Measurements from ENCODE around the gene TNIP2.

DNA sequence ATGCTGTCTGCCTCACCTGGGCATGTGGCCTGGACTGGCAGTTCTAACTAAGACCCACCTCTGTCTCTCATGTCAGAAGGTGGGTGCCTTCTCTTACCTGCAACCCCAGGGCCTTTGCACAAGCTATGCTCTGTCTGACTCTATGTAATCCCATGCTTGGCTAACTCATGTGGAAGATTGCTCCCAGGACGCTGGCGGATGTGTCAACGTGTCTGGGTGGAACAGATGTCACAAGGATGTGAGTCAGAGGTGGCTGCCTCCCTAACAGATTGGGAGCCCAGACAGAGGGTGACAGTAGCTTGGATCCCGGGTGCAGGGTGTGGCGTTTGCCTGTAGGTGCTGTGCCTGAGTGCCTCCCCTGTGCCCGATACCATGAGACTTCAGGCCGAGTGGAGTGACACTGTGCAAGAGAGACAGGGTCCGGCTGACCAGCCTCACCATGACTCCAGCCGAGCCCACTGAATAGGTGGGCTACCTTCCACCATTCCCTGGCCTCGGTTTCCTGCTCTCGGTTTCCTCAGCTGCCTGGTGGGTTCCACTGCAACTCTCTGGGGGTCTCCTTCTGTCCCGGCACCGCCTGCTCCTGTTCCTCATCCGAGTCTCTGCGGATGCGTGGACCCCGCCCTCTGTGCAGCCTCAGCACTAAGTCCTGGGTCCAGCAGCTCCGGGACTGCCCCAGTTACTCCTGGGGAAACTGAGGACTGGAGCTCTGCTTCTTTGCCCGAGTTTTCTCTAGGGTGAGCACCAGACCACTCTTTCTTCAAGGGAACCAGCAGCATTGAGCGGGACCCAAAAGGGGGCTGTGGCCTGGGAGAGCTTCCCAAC, 47.7 kb upstream of the TNIP2 start:
- TF ChIP-seq, protein P1, sequence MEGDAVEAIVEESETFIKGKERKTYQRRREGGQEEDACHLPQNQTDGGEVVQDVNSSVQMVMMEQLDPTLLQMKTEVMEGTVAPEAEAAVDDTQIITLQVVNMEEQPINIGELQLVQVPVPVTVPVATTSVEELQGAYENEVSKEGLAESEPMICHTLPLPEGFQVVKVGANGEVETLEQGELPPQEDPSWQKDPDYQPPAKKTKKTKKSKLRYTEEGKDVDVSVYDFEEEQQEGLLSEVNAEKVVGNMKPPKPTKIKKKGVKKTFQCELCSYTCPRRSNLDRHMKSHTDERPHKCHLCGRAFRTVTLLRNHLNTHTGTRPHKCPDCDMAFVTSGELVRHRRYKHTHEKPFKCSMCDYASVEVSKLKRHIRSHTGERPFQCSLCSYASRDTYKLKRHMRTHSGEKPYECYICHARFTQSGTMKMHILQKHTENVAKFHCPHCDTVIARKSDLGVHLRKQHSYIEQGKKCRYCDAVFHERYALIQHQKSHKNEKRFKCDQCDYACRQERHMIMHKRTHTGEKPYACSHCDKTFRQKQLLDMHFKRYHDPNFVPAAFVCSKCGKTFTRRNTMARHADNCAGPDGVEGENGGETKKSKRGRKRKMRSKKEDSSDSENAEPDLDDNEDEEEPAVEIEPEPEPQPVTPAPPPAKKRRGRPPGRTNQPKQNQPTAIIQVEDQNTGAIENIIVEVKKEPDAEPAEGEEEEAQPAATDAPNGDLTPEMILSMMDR (IDR thresholded peaks at IDR 0.05; ENCODE audit: extremely low read depth in 1 of 2, insufficient read depth in 1 of 2, low read depth in 1 of 2, low read length in 2 of 2): no peak
- TF ChIP-seq MYC (IDR thresholded peaks at IDR 0.05; ENCODE audit: low read depth, low read length) (no peak), POLR2AphosphoS5 (IDR thresholded peaks at IDR 0.05; ENCODE audit: insufficient read depth, low read depth, low read length) (no peak), POLR2A (IDR thresholded peaks at IDR 0.05; ENCODE audit: low read depth, low read length) (no peak), EZH2 (IDR thresholded peaks at IDR 0.05; ENCODE audit: borderline replicate concordance, low read depth, low read length, severe bottlenecking) (no peak)

Measured in endothelial cell of umbilical vein (primary cell).